Activated naive CD4-positive, alpha-beta T cell treated with anti-CD3 and anti-CD28 coated beads, Interleukin-2, amount 50 U/mL, for 16 hours (primary cell): Measurements from ENCODE around the gene EMX1.

ENCODE experiments used
- DNase-seq: peaks from one replicate; pipeline ENCODE4 v3.0.0-alpha.2; 2020

Gene EMX1

DNA sequence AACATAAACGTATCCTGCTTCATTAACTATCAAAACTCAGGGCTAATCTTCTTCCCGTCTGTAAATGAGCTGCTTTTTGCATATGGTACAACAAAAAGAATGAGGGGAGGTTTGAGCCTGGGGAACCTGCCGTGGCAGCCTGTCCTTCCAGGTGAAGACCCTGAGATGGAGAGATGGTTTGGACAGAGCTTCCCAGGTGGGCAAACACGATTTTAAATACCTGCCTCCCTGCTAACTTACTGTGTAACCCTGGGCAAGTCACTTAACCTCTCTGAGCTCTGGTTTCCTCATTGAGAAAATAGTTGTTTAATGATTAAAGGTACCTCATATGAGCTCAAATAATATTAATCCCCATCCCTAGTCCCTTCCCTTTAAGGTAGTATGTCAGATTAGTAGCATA lies 9.0 kb downstream of the EMX1 start:
- DNase-seq = no peak

- DNase-seq = no peak
Observed at GRCh38 chr2:72926811-72927465, 9.6 kb downstream of the EMX1 start.

DNA sequence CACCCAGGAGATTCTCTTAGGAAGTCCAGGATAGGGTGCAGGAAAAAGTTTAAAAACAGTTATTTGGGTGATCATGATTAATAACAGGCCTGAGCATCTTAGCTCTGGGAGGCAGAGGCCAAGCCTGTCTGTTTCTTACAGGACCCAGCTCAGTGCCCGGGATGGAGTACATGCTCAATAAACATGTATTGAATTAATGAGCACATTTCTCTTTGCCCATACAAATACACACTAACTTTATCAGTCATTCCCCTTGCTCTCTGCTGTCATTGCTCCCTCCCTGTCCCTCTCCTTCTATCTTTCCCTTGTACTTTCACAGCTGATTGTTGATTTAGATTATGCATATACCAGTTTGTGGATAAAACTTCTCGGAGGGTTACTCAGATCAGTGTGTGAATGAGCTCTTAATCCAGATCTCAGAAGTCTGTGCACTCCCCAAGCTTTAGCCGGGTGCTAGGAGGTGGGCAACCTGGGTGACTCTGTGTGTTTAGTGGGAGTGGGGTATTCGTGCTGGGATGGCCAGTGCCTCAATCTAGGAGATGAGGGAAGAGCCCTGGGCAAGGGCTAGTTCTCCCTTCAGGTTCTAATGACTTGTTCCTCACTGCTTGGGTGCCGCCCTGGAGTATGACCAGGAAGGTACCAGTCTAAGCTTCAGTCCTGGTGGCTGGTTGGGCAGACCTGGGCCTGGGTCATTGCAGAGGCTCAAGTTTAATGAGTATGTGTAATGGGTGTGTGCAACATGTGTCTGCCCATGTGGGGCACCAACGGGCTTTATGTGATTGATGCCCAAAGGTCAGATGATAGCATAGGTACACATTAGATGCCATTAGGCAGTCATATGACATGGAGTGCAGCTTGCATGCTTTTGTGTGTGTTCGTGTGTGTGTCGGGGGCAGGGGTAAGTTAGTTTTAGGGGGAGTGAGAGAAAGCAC lies 10.6 kb downstream of the EMX1 start:
- DNase-seq = no peak

GRCh38 chr2:72929010-72929409 lies 11.7 kb downstream of the EMX1 start:
- DNase-seq = no peak

DNA sequence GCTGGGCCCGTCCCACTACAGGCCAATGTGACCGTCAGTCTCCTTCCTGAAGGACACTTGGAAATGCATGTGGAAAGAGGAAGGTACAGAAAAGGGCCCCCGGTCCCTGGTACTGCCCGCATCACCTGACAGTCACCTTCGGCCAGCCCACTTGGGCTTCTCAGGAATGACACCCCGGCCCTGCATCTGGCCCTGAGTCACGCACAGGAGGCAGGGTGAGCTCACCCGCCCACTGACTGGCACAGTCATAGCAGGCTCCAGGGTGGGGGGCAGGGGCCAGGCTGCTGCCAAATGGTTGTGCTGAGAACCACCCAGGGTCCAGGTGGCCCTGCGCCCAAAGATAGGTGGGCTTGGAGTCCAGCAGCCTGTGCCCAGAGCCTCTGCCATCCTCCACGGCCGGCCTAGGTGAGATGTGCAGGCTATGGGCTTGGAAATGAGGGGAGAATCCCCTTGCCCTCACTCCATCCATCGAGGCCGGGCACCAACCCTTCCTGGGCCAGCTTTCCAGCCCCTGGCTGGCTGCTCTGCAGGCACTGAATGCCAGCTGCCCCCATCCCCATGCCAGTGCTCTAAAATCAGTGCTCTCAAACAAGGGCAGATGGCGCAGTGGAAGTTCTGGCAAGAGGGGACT lies 14.1 kb downstream of the EMX1 start:
- no peak for DNase-seq

DNA sequence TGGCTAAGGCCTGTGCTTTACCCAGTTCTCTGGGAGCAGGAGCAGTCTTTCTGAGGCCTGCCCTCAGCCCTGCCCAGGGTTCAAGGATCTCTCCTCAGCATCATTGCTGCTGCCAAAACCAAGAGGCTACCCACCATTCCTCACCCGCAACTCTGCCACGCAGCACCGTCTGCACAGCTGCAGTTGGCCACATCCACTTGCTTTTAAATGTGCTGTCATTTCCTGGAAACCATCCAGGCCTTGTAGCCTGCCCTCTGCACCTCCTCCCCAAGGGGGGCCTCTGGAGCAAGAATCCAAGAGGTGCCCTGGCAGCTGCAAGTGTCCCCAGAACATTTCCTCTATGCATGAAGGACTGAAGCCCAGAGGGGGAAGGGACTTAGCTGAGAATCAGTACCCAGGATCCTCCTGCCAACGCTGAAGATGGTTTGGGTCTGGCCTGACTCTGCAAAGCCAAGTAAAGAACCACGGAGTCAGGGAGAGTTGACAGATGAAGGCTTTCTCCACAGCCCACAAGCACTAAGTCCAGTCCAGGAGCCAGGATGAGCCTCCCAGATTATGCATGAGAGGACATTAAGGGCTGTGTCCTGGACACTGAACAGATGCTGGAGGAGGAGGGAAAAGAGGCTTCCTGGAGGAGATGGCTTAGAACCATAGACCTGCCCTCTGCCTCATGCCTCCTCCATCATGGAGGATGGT lies 14.9 kb downstream of the EMX1 start:
- DNase-seq = no peak

- no peak for DNase-seq
Observed at GRCh38 chr2:72932805-72933204, 15.5 kb downstream of the EMX1 start.

- DNase-seq = no peak
Observed at GRCh38 chr2:72933207-72933606, 15.9 kb downstream of the EMX1 start.

DNA sequence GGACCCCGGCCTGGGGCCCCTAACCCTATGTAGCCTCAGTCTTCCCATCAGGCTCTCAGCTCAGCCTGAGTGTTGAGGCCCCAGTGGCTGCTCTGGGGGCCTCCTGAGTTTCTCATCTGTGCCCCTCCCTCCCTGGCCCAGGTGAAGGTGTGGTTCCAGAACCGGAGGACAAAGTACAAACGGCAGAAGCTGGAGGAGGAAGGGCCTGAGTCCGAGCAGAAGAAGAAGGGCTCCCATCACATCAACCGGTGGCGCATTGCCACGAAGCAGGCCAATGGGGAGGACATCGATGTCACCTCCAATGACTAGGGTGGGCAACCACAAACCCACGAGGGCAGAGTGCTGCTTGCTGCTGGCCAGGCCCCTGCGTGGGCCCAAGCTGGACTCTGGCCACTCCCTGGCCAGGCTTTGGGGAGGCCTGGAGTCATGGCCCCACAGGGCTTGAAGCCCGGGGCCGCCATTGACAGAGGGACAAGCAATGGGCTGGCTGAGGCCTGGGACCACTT lies 16.4 kb downstream of the EMX1 start:
- DNase-seq = no peak

- DNase-seq = no peak
Observed at GRCh38 chr2:72934683-72935610, 17.6 kb downstream of the EMX1 start.

- no peak for DNase-seq
Observed at GRCh38 chr2:72935611-72935957, 18.3 kb downstream of the EMX1 start.

- DNase-seq = no peak
Observed at GRCh38 chr2:72936660-72937355, 19.5 kb downstream of the EMX1 start.

DNA sequence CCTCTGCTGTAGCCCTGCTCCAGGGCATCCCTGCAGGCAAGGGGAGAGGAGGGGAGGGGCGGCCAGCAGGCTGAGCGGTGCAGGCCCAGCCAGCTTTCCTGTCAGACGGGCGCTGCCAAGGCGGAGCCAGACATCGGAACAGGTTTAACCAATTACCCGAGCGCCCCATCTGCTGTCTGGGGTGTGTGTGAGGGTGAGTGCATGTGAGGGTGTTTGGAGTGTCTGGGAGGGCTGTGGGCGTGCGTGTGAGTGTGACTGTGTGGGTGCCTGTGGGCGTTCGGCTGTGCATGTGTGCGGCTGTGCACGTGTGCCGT lies 20.0 kb downstream of the EMX1 start:
- DNase-seq = no peak

- no peak for DNase-seq
Observed at GRCh38 chr2:72938455-72938854, 21.1 kb downstream of the EMX1 start.

DNA sequence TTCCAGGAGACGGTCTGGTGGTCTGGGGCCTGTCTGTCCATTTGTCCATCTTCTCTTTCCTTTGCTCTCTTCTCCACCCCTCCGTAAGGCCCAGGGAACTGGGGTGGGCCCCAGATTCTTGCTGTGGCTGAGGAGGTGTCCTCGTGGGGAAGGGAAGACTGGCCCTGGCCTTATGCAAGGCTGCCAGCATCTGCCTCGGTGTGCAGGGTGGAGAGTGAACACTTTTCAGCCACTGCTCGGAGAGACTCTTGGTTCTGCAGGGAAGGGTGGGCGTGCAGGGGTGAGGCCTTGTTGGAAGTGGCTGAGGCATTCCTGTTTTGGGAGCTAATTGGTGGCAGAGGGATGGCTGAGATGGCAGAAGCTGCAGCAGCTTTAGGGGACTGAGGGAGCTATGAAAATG lies 23.0 kb downstream of the EMX1 start:
- DNase-seq = no peak

DNA sequence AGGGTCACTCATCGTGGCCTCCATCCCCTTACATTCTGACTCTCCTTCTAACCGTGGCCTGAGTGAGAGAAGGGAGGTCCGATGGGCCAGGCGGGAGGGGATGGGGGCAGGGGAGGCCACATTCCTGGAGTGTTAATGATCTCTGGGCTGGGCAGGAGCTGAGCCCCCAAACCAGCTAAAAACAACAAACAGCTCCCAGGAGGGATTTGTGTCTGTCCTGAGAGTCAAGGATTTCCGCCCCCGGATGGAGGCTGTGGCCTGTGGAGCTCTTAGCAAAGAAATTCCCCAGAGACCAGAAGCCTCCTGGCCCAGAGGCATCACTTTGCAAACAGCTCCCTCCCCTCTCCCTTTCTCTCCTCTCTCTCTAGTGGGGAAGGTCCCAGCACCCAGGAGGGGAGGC lies 23.5 kb downstream of the EMX1 start:
- no peak for DNase-seq

DNA sequence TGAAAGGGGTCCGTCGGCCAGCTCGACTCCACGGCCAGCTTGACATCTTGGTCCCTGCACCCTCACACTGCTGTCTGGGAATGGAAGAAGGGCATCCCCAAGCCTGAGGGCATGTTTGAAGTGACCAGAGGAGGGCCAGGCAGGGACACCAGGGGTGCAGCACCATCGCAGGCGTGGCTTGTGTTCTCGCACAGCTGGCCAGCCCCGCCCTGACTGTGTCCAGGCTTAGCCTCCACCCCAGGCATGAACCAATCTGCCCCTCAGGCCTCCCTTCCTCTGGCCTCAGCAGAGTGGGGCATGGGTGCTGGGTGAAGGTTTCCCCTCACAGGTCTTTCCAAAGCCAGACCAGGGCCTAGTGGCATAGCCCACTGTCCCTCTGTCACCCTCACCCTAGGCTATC lies 25.0 kb downstream of the EMX1 start:
- DNase-seq = no peak

DNA sequence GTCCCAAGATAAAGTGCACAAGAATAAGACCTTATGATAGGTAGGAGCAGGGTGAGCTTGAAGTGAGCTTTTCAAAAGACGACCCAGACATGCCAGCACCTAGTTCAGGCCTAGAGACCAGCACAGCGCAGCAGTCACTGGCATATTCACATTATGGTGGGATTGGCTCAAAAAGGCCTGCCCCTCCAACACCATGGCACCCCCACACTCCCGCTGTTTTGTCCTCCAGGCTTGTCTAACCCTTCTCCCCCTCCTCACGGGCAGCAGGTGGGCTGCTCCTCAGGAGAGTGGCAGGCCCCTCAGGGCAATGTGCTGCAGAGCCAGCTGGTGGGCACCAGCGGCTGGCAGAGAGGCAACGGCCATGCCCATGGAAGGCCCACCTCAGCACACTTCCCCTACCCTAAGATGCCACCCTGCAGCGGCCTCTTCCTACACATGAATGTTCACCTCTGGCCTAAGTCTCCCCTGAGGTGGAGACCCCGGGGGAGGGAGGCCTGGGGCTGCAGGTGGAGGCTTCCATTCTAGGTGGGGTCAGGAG lies 25.6 kb downstream of the EMX1 start:
- no peak for DNase-seq

DNA sequence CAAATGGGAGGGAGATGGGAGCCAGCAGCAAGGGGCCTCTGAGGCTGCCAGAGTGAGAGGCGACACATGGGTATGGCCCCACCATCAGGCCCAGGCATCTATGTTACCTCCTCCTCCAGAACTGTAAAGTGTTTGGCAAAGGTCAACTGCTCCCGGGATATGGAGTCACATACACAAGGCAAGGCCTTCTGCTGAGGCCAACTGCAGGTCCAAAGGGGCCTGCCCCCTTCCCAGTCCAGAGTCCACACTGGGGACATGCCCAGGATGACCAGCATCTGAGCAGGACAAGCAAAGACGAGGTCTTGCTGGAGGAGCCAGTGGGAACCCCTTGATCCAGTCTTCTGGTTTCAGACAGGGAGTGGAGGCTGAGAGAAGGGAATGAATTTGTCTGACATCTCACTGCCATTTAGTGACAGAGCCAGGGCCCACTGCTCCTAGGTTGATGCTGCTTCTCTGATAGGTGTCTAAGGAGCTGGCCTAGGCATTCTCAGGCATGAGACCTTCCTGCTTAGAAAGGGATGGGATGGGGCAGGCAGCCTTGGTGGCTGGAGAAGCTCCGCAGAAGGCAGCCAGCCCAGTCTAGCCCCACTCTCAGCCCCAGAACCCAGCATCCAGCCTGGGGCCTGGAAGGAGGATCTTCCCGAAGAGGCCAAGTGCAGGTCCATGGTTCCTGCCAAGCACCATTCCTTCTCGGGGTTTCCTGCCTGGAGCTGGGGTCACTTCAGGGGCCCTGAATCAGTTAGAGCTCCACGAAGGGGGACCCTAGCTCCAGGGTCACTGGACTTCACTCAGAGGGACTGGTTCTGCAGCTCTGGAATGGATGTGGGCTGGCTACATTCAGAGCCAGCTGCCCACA lies 26.4 kb downstream of the EMX1 start:
- DNase-seq = no peak

GRCh38 chr2:72944804-72945449 lies 27.6 kb downstream of the EMX1 start:
- DNase-seq = no peak
